ENCODE measurements around the gene ZNF641.
A peak's percentile ranks its signal among the peaks of the same experiment; 100 is the strongest.

ZNF641 gene

GRCh38 chr12:48329199-48329939, 21.4 kb downstream of the ZNF641 start:
- H4K8ac ChIP-seq (ENCODE audit: low read depth, low read length) = peak overlapping the region; percentile 17
- peak overlapping the region; percentile 94 for H3K14ac ChIP-seq (ENCODE audit: low read length)
- no peak overlapping the region for H3K4ac ChIP-seq (ENCODE audit: low read length)
- H2BK12ac ChIP-seq (ENCODE audit: low read length) = peak overlapping the region; percentile 49
- peak overlapping the region; percentile 46 for H2AK5ac ChIP-seq (ENCODE audit: low read depth, low read length)
- peaks cover 5 to 9% of the 10 kb centered on the region in 2 donors for H3K9me3 ChIP-seq (replicated peaks in 1 of 2; ENCODE audit: control insufficient read depth in 2 of 2, insufficient read depth in 1 of 2, low read depth in 1 of 2, low read length in 2 of 2)
- H2BK15ac ChIP-seq (ENCODE audit: low read length) = no peak overlapping the region
- H2BK120ac ChIP-seq (ENCODE audit: low read depth, low read length) = no peak overlapping the region
- no peak overlapping the region for H2AFZ ChIP-seq (ENCODE audit: low read length)
- H3K36me3 ChIP-seq (replicated peaks in 1 of 2; ENCODE audit: control insufficient read depth in 2 of 2, insufficient read depth in 2 of 2, low read length in 2 of 2) = no peaks in the 10 kb centered on the region
- no peaks in the 10 kb centered on the region for H3K27me3 ChIP-seq (ENCODE audit: control insufficient read depth in 3 of 3, insufficient read depth in 3 of 3, low read depth in 1 of 3, low read length in 3 of 3)
- H3K4me2 ChIP-seq (ENCODE audit: insufficient read depth, low read length, poor library complexity, severe bottlenecking) = no peak overlapping the region
- peak overlapping the region in 1 of 2 donors; percentile 13 for H3K4me3 ChIP-seq (ENCODE audit: low read length in 2 of 2)
- H3K23ac ChIP-seq (ENCODE audit: low read depth, low read length, poor library complexity) = peak overlapping the region; percentile 65
- no peak overlapping the region for H4K91ac ChIP-seq (ENCODE audit: low read depth, low read length, poor library complexity)
- DNase-seq (ENCODE audit: low spot score) = no peak
- H3K27ac ChIP-seq (replicated peaks; ENCODE audit: low read length) = no peak overlapping the region
- whole genome bisulfite sequencing, 2 donors (ENCODE audit: extremely low coverage in 2 of 2, insufficient read length in 2 of 2, insufficient replicate concordance in 1 of 2) = no CpG with 5 or more reads among the region's 55 CpGs
- H3K9ac ChIP-seq (ENCODE audit: low read depth, low read length, poor library complexity) = no peak overlapping the region
- no peaks in the 10 kb centered on the region for H3K79me1 ChIP-seq (ENCODE audit: low read depth, low read length)
- H3K4me1 ChIP-seq (ENCODE audit: control insufficient read depth in 2 of 2, insufficient read depth in 1 of 2, low read depth in 1 of 2, low read length in 2 of 2) = no peaks in the 10 kb centered on the region
- H2BK5ac ChIP-seq (ENCODE audit: low read length) = peak overlapping the region; percentile 39
- no peak overlapping the region for H3K18ac ChIP-seq (ENCODE audit: low read length)

GRCh38 chr12:48316491-48316890, 34.2 kb downstream of the ZNF641 start:
- Histone ChIP-seq H3K4me2 (ENCODE audit: insufficient read depth, low read length, poor library complexity, severe bottlenecking) (no peak overlapping the region), H3K9ac (ENCODE audit: low read depth, low read length, poor library complexity) (no peak overlapping the region), H3K36me3 (replicated peaks in 1 of 2; ENCODE audit: control insufficient read depth in 2 of 2, insufficient read depth in 2 of 2, low read length in 2 of 2) (no peaks in the 10 kb centered on the region), H3K4me1 (ENCODE audit: control insufficient read depth in 2 of 2, insufficient read depth in 1 of 2, low read depth in 1 of 2, low read length in 2 of 2) (no peaks in the 10 kb centered on the region), H3K18ac (ENCODE audit: low read length) (no peak overlapping the region), H3K14ac (ENCODE audit: low read length) (no peak overlapping the region), H3K4me3 (ENCODE audit: low read length in 2 of 2) (no peak overlapping the region), H2BK12ac (ENCODE audit: low read length) (no peak overlapping the region), H2AK5ac (ENCODE audit: low read depth, low read length) (no peak overlapping the region), H3K27me3 (ENCODE audit: control insufficient read depth in 3 of 3, insufficient read depth in 3 of 3, low read depth in 1 of 3, low read length in 3 of 3) (peaks cover 0 to under 1% (median 0%) of the 10 kb centered on the region in 3 experiments), H4K8ac (ENCODE audit: low read depth, low read length) (no peak overlapping the region), H2BK15ac (ENCODE audit: low read length) (no peak overlapping the region), H2AFZ (ENCODE audit: low read length) (no peak overlapping the region), H4K91ac (ENCODE audit: low read depth, low read length, poor library complexity) (no peak overlapping the region), H2BK120ac (ENCODE audit: low read depth, low read length) (no peak overlapping the region), H3K9me3 (replicated peaks in 1 of 2; ENCODE audit: control insufficient read depth in 2 of 2, insufficient read depth in 1 of 2, low read depth in 1 of 2, low read length in 2 of 2) (peaks cover 0 to 2% of the 10 kb centered on the region in 2 donors), H3K27ac (replicated peaks; ENCODE audit: low read length) (no peak overlapping the region), H2BK5ac (ENCODE audit: low read length) (no peak overlapping the region), H3K79me1 (ENCODE audit: low read depth, low read length) (no peaks in the 10 kb centered on the region), H3K4ac (ENCODE audit: low read length) (no peak overlapping the region), H3K23ac (ENCODE audit: low read depth, low read length, poor library complexity) (no peak overlapping the region)
- no CpG with 5 or more reads among the region's 2 CpGs for WGBS, 2 donors (ENCODE audit: extremely low coverage in 2 of 2, insufficient read length in 2 of 2, insufficient replicate concordance in 1 of 2)
- DNase-seq (ENCODE audit: low spot score) = no peak

DNA sequence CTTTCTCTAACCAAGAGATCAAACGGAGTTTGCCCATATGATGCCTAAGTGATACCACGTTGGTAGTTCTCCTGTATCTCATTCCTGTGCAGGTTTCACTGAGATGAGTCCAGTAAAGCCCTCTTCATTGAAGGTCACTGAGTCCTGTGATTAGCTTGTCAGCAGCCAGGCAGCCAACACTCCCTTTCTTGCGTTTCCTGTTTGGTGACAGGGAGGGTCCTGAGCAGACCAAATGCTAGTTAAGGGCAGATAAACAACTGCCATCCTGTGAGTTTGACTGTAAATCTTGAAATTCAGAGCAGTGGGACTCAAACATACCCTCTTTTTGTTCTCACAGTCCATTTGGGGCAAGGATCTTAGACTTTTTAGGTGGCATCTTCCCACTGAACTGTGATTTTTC, 39.4 kb downstream of the ZNF641 start:
- Histone ChIP-seq H3K36me3 (replicated peaks in 1 of 2; ENCODE audit: control insufficient read depth in 2 of 2, insufficient read depth in 2 of 2, low read length in 2 of 2) (no peaks in the 10 kb centered on the region), H3K18ac (ENCODE audit: low read length) (no peak overlapping the region), H2AK5ac (ENCODE audit: low read depth, low read length) (no peak overlapping the region), H2BK5ac (ENCODE audit: low read length) (no peak overlapping the region), H3K27ac (replicated peaks; ENCODE audit: low read length) (no peak overlapping the region), H3K9ac (ENCODE audit: low read depth, low read length, poor library complexity) (no peak overlapping the region), H3K4me3 (ENCODE audit: low read length in 2 of 2) (no peak overlapping the region), H3K4me2 (ENCODE audit: insufficient read depth, low read length, poor library complexity, severe bottlenecking) (no peak overlapping the region), H3K4me1 (ENCODE audit: control insufficient read depth in 2 of 2, insufficient read depth in 1 of 2, low read depth in 1 of 2, low read length in 2 of 2) (no peaks in the 10 kb centered on the region), H2BK12ac (ENCODE audit: low read length) (no peak overlapping the region), H2BK120ac (ENCODE audit: low read depth, low read length) (no peak overlapping the region), H2BK15ac (ENCODE audit: low read length) (no peak overlapping the region), H4K91ac (ENCODE audit: low read depth, low read length, poor library complexity) (no peak overlapping the region), H3K14ac (ENCODE audit: low read length) (no peak overlapping the region), H3K23ac (ENCODE audit: low read depth, low read length, poor library complexity) (no peak overlapping the region), H2AFZ (ENCODE audit: low read length) (peak overlapping the region; percentile 73), H4K8ac (ENCODE audit: low read depth, low read length) (no peak overlapping the region), H3K9me3 (replicated peaks in 1 of 2; ENCODE audit: control insufficient read depth in 2 of 2, insufficient read depth in 1 of 2, low read depth in 1 of 2, low read length in 2 of 2) (peaks cover 0 to 2% of the 10 kb centered on the region in 2 donors), H3K27me3 (ENCODE audit: control insufficient read depth in 3 of 3, insufficient read depth in 3 of 3, low read depth in 1 of 3, low read length in 3 of 3) (peaks cover 0 to 17% (median 0%) of the 10 kb centered on the region in 3 experiments), H3K79me1 (ENCODE audit: low read depth, low read length) (no peaks in the 10 kb centered on the region), H3K4ac (ENCODE audit: low read length) (no peak overlapping the region)
- WGBS, 2 donors (ENCODE audit: extremely low coverage in 2 of 2, insufficient read length in 2 of 2, insufficient replicate concordance in 1 of 2) = no CpG with 5 or more reads among the region's 3 CpGs
- no peak for DNase-seq (ENCODE audit: low spot score)

- H3K4ac ChIP-seq (ENCODE audit: low read length) = no peak overlapping the region
- no peak overlapping the region for H4K8ac ChIP-seq (ENCODE audit: low read depth, low read length)
- H2BK120ac ChIP-seq (ENCODE audit: low read depth, low read length) = no peak overlapping the region
These were observed 43.5 kb downstream of the ZNF641 start for GRCh38 chr12:48307269-48307668.

More at GRCh38 chr12:48307269-48307668, 43.5 kb downstream of the ZNF641 start:
- no CpG with 5 or more reads among the region's 13 CpGs for WGBS, 2 donors (ENCODE audit: extremely low coverage in 2 of 2, insufficient read length in 2 of 2, insufficient replicate concordance in 1 of 2)
- Histone ChIP-seq H3K36me3 (replicated peaks in 1 of 2; ENCODE audit: control insufficient read depth in 2 of 2, insufficient read depth in 2 of 2, low read length in 2 of 2) (no peaks in the 10 kb centered on the region), H3K14ac (ENCODE audit: low read length) (no peak overlapping the region), H2AFZ (ENCODE audit: low read length) (peak overlapping the region; percentile 46), H3K4me1 (ENCODE audit: control insufficient read depth in 2 of 2, insufficient read depth in 1 of 2, low read depth in 1 of 2, low read length in 2 of 2) (no peaks in the 10 kb centered on the region), H2AK5ac (ENCODE audit: low read depth, low read length) (no peak overlapping the region), H3K18ac (ENCODE audit: low read length) (no peak overlapping the region), H4K91ac (ENCODE audit: low read depth, low read length, poor library complexity) (no peak overlapping the region), H2BK12ac (ENCODE audit: low read length) (no peak overlapping the region), H3K27ac (replicated peaks; ENCODE audit: low read length) (no peak overlapping the region), H3K9ac (ENCODE audit: low read depth, low read length, poor library complexity) (no peak overlapping the region), H2BK15ac (ENCODE audit: low read length) (no peak overlapping the region), H3K4me3 (ENCODE audit: low read length in 2 of 2) (no peak overlapping the region), H3K27me3 (ENCODE audit: control insufficient read depth in 3 of 3, insufficient read depth in 3 of 3, low read depth in 1 of 3, low read length in 3 of 3) (peaks cover 0 to 17% (median 0%) of the 10 kb centered on the region in 3 experiments), H3K9me3 (replicated peaks in 1 of 2; ENCODE audit: control insufficient read depth in 2 of 2, insufficient read depth in 1 of 2, low read depth in 1 of 2, low read length in 2 of 2) (no peaks in the 10 kb centered on the region), H3K23ac (ENCODE audit: low read depth, low read length, poor library complexity) (no peak overlapping the region), H3K79me1 (ENCODE audit: low read depth, low read length) (no peaks in the 10 kb centered on the region), H3K4me2 (ENCODE audit: insufficient read depth, low read length, poor library complexity, severe bottlenecking) (no peak overlapping the region), H2BK5ac (ENCODE audit: low read length) (no peak overlapping the region)
- no peak for DNase-seq (ENCODE audit: low spot score)
